SK-N-MC (cell line): ENCODE data around the gene WDR64.

Source experiments
- EZH2 ChIP-seq: fragments of 200-600 bp; sonication (generic); IDR thresholded peaks from one replicate; pipeline ENCODE4 v1.6.1; 2017; ENCODE audit warnings: antibody characterized with exemption
- POLR2AphosphoS5 ChIP-seq: IDR thresholded peaks from 2 replicates; pipeline ENCODE4 v1.6.1; 2012; ENCODE audit warnings: mild to moderate bottlenecking, low read depth, low read length, borderline replicate concordance

DNA sequence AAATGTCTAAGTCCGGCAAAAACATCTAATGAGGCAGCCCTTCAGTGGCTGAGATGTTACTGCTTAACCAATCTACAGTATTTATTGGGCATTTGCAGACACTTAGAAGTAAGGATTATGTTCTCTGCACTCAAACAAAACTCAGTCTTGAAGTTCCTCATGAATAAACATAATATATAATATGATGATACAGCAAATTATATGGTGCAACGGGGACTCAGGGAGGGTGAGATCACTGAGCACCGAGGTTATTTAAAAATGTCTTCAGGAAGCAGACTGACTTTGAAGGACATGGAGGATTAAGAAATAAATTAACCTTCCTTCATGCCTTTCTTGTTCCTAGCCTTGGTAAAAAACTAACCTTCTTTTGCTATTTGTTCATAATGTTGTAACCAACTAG lies 27.9 kb downstream of the WDR64 start:
- no peak for TF ChIP-seq EZH2
- peak; percentile 61; the same call in 1 of the 2 replicates for TF ChIP-seq POLR2AphosphoS5
